ENCODE measurements around the gene EIF3B.
"Not testable (repeated sequence)": the region's sequence is repeated elsewhere in the genome, so short reads cannot be mapped to it uniquely, and the experiment has no call there.

EIF3B gene

DNA sequence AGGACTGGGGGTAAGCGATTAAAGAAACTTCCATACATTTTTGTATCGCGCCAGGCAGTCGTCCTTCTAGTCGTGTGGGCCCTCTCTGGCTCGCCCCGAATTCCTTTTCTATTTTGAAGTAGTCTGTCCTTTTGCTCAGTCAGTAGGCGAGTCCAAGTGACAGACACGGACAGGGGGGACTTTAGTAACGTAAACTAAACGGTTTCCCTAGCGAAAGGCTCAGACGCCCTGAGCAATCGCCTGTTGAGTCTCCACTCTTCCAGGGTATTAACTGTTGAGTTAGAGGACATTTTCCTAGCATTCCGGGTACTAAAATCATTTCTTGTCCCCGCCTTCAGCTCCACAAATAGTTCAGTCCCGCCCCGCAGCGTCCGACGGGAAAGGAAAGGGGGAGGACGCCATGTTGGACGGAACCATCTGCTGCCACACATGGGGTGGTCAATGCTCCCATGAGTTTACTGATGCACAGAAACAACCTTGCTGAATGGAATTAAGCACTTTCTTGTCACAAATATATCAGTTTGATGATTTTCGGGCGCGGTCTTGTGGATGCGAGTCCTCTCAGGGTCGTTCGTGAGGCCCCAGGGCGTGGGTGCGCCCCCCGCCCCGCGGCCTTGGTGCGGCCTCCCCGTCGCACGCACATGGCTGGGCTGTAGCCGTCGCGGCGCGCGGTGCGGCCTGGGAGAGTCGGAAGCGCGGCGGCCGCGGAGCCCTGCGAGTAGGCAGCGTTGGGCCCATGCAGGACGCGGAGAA is at the start of gene EIF3B:
TSS of gene EIF3B (plus strand) at position 642 of the 753 bp plus-strand sequence. CDS start at position 737, 95 bp downstream.
- peak; percentile 92 for DNase-seq

DNA sequence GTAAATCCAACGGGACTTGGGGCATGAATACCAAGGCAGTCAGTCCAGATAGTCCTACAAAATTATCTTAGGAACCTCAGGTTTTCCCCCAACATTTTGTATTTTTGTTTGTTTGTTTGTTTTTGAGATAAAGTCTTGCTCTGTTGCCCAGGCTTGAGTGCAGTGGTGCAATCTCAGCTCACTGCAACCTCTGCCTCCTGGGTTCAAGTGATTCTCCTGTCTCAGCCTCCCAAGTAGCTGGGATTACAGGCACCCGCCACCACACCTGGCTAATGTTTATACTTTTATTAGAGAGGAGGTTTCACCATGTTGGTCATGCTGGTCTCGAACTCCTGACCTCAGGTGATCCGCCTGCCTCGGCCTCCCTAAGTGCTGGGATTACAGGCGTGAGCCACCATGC is 49.4 kb upstream of the EIF3B start:
- DNase-seq = not testable (repeated sequence)

DNA sequence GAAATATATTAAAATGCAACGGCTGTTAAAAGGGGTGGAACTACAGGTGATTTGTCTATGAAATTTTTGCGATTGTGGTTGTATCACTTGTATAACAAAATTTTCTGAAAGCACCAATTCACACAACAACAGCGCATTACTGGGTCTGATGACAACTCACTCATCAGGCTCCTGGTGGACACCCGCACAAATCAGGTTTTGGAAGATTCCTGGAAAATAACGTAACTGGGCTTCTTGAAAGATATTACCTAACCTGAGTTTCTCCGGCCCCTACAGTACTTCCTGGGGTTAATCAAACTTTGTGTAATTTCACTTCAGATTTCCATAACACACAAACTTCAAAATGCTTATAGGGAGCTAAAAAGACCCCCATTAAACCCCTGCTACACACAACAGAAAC is 47.9 kb upstream of the EIF3B start:
- DNase-seq = no peak

DNA sequence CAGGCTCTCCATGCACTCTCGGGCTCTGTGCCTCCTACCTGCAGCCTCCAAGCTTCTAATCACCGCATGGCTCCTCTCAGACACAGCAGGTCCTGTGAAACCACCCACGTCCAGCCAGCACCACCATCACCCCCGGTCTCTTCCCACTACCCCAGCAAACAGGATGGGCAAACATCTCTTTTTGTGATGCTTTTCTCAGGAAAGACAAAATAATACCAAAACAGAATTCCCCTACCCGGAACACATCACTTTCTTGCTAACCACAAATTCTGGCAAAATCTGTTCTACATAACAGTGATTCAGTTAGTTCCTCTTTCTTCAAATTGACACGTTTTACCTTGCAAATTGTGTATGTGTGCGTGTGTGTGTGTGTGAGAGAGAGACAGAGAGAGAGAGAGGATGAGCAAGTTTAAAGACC is 46.9 kb upstream of the EIF3B start:
- peak; percentile 44 for DNase-seq

DNA sequence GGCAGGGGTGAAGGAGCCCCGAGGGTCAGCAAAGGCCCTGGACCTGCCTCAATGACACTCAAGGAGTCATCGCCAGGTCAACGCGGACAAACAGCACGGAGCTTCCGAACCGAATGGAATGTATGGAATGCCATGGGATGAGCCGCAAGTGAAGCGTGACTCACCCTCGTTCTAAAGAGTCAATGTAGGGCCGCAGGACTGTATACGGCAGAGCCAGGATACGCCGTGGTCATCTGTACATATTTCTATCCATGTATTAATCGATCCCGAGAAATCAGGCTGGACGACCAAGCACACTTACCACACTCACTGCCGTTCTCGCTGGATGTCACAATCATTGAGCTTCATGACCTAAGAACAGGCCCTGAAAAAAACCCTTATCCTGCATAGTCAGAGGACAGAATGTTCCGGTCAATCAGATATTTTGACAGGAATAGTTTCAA is 44.7 kb upstream of the EIF3B start:
- DNase-seq = no peak

DNA sequence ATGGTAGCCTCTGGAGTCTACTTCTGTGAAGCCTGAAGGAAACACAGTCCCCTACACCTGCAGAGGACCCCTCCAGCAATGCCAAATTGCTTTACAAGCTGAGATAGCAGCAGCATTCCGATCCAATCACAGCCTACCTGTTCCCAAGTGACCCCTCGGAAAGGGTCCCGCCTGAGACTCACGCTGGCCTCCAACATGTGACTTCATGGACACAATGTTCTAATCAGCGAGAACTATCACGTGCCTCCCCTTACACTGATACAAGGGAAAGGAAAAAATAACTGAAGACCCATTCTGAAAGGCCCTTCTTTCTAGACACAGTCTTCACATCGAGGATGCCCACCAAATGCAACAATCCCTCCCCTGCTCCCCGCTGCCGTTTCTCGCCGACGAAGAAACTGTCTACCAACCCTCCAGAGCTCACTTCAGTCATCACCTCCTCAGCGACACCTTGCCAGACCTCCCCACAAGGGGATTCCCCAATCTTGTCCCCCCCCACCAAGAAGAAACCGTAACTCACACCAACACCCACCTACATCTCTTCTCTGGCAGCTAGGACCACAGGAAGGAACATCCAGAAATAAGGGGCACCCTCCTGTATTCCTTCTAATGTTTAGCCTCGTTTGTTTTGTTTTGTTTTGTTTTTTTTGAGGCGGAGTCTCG is 42.2 kb upstream of the EIF3B start:
- no peak for DNase-seq

DNA sequence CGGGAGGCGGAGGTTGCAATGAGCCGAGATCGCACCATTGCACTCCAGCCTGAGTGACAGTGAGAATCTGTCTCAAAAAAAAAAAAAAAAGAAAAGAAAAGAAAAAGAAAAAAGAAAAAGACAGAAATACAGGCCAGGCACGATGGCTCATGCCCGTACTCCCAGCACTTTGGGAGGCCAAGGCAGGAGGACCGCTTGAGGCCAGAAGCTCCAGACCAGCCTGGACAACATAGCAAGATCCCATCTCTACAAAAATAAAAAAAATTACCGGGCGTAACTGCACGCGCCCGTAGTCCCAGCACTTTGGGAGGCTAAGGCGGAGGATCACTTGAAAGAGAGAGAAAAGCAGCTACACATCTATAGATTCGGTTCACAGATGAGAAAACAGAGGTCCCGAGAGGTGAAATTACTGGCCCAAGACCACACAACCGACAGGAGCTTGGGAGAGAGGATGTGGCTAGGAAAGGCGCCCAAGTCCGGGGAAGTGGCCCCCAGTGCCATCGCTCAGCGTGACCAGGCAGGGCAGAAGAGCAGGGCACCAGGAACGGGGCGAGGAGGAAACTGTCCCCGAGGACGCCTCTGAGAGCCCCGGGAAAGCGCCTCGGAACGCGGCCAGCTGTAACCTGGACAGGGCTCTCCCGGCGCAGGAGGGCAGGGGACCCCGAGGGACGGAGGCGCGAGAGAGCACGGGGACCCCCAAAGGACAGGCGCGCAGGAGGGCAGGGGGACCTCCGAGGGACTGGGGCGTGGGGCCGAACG is 41.0 kb upstream of the EIF3B start:
- peak; percentile 15 for DNase-seq

DNA sequence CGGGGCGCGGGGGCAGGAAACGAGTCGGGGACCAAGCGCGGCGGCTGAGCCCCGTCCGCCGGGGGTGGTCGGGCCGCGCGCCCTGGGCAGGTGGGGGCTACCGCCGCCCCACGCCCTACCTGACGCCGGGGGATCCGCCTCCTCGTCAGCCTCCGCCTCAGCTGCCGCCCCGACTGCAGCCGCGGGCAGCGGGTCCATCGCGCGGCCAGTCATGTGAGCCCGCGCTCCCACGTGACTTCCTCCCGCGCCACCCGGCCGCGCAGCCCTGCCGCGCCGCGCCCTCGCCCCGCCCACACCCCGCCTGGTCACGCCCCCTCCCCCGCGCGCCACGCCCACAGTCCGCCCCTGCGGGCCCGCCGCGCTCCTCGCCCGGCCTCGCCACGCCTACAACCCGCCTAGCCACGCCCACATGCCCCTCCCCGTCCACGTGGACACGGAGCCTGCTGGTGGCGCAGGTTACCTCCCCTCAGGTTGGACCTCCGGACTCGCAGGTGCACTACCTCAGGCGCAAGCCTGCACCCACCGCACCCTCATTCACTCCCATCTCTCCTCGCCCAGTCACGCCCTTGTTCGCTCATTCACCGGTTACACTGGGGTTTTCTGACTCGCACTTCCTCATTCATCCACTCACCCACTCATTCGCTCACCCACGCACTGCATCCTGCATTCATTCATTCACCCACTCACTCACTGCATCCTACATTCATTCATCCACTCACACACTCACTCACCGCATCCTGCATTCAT is 40.2 kb upstream of the EIF3B start, which contains the start of gene SNX8:
TSS of gene SNX8 (minus strand) at position 233 of the 747 bp plus-strand sequence. CDS start at position 213, 20 bp downstream.
- DNase-seq = peak; percentile 82

DNA sequence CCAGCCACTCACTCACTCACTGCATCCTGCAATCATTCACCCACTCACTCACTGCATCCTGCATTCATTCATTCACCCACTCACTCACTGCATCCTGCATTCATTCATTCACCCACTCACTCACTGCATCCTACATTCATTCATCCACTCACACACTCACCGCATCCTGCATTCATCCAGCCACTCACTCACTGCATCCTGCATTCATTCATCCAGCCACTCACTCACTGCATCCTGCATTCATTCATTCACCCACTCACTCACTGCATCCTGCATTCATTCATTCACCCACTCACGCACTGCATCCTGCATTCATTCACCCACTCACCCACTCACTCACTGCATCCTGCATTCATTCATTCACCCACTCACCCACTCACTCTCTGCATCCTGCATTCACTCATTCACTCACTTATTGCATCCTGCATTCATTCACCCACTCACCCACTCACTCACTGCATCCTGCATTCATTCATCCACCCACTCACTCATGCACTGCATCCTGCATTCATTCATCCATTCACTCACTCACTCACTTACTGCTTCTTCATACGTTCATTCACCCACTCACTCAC is 39.6 kb upstream of the EIF3B start:
- DNase-seq = not testable (repeated sequence)

DNA sequence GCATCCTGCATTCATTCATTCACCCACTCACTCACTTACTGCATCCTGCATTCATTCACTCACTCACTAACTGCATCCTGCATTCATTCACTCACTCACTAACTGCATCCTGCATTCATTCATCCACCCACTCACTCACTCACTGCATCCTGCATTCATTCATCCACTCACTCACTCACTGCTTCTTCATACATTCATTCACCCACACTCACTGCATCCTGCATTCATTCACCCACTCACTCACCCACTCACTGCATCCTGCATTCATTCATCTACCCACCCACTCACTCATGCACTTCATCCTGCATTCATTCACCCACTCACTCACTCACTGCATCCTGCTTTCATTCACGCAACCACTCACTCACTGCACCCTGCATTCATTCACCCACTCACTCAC is 38.8 kb upstream of the EIF3B start:
- no peak for DNase-seq

DNA sequence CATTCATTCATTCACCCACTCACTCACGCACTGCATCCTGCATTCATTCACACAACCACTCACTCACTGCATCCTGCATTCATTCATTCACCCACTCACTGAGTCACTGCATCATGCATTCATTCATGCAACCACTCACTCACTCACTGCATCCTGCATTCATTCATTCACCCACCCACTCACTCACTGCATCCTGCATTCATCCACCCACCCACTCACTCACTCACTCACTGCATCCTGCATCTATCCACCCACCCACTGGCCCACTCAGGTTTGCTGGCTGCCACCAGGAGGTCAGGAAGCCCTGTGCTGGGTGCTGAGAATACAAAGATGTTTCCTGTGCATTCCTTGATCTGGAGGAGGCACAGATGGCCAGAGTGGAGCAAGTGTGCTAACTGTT is 38.0 kb upstream of the EIF3B start:
- no peak for DNase-seq

DNA sequence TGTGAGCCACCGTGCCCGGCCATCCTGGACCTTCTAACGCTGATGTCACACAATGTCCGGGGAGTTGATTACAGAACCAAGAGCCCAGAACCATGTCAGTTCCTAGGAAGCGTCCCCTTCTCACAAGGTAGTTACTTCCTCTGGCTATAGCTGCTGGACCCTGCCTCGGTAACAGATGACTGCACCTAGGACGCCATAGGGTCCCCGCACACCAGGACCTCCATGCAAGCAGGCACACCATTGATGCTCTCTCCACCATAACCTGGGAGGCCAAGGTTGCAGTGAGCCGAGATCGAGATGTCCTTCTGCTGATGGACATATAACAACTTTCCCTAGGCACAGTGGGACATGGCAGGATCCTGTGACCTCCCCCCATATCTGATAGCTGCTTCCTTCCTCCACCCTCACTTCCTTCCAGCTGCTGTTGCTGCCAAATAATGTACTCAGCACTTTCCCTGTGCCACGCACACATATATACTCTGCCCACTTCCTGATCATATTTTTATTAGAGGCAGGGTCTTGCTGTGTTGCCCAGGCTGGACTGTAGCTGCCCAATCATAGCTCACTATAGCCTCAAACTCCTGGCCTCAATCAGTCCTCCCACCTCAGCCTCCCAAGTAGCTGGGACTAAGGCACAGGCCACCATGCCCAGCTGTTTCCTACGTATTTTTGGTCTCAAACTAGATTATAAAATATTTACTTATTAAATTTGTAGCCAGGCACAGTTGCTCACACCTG is 36.9 kb upstream of the EIF3B start:
- DNase-seq = no peak

DNA sequence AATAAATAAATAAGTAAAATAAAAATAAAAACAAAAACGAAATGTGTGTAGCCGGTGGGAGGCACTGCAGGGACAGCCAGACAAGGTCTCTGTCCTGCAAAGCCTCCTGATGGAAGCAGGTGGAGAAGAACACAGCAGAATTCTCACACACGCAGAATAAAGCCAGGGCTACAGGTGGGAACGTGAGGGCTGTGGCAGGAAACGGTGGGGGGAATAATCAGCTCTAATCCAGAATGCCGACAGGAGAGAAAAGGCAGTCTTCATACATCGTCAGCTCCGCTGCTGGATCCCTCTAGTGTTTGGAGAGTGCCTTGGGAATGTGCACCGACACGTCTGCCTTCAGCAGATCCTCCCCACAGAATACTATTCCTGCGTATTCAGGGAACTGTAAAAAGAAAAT is 33.6 kb upstream of the EIF3B start:
- DNase-seq = no peak

DNA sequence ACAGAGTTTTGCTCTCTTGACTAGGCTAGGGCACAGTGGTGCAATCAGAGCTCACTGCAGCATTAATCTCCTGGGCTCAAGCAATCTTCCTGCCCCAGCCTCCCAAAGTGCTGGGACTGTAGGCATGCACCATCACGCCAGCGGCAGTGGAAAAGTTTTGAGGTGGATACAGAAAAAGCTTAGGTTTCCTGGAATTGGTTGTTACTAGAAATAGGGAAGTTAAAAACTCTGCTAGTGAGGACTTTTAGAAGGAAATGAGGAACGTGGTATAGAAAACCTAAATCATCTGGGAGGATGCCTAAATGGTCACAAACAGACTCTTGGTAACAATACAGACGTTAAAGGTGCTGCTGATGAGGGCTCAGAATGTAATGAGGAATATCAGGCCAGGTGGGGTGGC is 29.5 kb upstream of the EIF3B start:
- peak; percentile 84 for DNase-seq

DNA sequence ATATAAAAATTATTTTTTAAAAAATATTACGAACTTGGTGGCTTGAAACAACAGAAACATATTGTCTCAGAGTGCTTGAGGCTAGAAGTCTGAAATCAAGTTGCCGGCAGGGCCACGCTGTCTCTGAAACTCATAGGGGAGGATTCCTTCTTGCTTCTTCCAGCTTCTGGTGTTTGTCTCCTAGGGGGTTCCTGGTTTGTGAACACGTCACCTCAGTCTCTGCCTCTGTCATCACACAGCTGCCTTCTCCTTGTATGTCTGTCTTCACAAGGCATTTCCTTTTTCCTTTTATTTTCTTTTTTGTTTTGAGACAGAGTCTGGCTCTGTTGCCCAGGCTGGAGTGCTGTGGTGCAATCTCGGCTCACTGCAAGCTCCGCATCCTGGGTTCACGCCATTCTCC is 27.7 kb upstream of the EIF3B start:
- DNase-seq = no peak

DNA sequence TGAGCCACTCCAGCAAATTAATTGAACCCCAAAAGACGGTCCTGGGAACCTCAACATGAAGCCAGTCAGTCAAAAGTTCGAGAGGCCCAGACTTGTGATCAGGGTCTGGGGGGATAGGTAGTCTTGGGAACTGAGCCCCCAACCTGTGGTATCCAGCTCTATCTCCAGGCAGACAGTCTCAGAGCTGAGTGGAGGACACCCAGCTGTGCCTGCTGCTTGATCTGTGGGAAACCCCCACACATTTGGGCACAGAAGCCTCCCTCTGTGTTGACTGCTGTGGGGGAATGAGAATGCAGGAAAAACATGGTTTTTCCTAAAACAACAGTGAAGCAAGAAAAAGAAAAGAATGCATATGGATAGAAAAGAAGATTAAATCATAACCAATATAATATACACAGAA is 24.1 kb upstream of the EIF3B start:
- DNase-seq = no peak

DNA sequence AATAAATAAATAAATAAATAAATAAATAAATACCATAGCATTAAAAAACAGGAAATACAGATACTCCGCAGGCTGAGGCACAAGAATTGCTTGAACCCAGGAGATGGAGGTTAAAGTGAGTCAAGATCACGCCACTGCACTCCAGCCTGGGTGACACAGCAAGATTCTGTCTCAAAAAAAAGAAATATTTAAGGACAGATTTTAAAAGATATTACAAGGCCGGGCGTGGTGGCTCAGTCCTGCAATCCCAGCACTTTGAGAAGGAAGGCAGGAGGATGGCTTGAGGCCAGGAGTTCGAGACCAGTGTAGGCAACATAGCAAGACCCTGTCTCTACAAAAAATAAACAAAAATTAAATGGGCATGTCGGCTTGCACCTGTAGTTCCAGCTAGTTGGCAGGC is 22.9 kb upstream of the EIF3B start:
- no peak for DNase-seq

DNA sequence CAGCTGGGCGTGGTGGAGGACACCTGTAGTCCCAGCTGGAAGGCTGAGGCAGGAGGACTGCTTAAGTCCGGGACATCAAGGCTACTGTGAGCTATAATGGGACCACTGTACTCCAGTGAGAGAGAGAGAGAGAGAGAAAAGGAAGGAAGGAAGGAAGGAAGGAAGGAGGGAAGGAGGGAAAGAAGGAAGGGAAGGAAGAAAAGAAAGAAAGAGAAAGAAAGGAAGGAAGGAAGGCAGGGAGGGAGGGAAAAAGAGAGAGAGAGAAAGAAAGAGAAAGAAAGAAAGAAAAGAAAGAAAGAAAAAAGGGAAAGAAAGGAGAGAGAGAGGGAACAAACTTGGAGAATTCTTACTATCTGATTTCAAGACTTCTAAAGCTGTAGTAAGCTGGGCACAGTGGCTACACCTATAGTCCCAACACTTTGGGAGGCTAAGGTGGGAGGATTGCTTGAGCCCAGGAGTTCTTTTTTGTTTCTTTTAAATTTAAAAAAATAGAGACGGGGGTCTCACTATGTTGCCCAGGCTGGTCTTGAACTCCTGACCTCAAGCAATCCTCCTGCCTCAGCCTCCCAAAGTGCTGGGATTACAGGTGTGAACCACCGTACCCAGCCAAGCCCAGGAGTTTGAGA is 21.9 kb upstream of the EIF3B start:
- not testable (repeated sequence) for DNase-seq

DNA sequence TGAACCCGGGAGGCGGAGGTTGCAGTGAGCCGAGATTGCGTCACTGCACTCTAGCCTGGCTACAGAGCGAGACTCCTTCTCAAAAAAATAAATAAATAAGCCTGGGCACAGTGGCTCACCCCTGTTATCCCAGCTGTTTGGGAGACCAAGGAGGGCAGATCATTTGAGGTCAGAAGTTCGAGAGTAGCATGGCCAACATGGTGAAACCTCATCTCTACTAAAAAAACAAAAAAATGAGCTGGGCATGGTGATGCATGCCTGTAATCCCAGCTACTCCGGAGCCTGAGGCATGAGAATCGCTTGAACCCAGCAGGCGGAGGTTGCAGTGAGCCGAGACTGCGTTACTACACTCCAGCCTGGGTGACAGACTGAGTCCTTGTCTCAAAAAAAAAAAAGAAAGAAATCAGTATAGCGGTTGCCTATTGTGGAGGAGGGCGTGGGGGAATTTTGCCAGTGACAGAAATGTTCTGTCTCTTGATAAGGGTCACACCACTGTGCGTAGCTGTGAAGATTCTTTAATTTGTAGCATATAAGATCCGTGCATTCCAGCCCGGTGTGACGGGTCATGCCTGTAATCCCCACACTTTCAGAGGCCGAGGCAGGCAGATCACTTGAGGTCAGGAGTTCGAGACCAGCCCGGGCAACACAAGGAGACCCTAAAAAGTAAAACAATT is 17.9 kb upstream of the EIF3B start:
- peak; percentile 60 for DNase-seq

DNA sequence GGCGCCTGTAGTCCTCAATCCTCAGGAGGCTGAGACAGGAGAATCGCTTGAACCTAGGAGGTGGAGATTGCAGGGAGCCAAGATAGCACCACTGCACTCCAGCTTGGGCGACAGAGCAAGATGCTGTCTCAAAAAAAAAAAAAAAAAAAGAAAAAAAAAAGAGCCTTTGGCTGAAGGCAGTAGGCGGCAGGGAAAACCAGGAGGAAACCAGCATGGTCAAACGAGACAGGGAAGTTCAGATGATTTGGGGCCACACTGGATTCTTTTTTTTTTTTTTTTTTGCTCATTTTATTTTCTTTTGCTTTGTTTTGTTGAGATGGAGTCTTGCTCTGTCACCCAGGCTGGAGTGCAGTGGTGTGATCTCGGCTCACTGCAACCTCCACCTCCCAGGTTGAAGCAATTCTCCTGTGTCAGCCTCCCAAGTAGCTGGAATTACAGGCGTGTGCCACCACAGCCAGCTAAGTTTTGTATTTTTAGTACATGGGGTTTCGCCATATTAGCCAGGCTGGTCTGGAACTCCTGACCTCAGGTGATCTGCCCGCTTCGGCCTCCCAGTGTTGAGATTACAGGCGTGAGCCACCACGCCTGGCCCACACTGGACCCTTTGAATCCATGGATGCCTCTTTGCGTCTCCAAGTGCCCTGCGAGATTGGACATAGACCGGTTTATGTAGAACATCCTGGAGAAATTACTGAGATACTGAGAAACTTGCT is 7.1 kb upstream of the EIF3B start:
- not testable (repeated sequence) for DNase-seq
